HG03108 (cell line): Measurements from ENCODE around the gene SLC10A4.

Experiments used
- ATAC-seq: cut with Tn5 transposase; IDR thresholded peaks from one replicate; pipeline ENCODE4 v1.9.1; 2021; ENCODE audit warnings: moderate library complexity; ENCODE audit not compliant: unreplicated experiment

Gene SLC10A4

GRCh38 chr4:48484494-48485168, 1.5 kb downstream of the SLC10A4 start:
- no peak for ATAC-seq

DNA sequence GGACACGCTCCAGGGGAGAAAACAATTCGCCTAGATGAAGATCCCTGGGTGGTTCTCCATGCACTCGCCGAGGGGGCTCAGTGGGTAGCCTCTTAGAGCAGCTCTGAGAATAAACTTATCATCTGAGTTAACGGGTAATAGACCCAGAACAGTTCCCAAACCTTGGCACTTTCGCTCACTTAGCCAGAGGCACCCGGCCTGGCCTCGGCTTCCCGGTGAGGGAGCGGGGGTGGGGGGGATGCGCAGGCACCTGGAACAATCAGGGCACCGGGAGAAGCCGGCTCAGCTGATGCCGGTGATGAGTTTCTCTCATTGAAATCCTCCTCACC, 6.5 kb downstream of the SLC10A4 start:
- no peak for ATAC-seq

GRCh38 chr4:48490012-48490679, 7.0 kb downstream of the SLC10A4 start, which contains the start of gene ZAR1:
TSS of gene ZAR1 (plus strand) at chr4:48490252. CDS start at chr4:48490292, 40 bp downstream.
- no peak for ATAC-seq

- no peak for ATAC-seq
Measured at GRCh38 chr4:48490680-48491513, 7.8 kb downstream of the SLC10A4 start.

- ATAC-seq, result no peak
Measured at GRCh38 chr4:48491514-48492176, 8.5 kb downstream of the SLC10A4 start.

GRCh38 chr4:48493452-48494100, 10.4 kb downstream of the SLC10A4 start:
- no peak for ATAC-seq

DNA sequence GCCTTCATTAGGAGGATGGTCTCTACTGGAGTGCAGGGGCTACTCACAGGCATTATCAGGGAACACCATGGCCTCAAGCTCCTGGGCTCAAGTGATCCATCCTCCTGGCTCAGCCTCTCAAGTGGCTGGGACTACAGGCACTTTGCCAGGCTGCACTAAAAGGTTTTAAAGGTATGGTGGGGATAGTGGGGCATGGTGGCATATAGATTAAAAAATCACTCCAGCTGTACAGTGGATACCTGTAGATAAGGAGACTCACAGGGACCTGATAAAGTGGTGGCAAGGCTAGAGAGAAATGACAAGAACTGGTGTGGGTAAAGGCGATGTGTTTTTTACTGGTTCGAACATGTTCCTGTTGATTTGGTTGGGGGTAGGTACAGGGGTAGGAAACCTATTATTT, 12.8 kb downstream of the SLC10A4 start:
- no peak for ATAC-seq

DNA sequence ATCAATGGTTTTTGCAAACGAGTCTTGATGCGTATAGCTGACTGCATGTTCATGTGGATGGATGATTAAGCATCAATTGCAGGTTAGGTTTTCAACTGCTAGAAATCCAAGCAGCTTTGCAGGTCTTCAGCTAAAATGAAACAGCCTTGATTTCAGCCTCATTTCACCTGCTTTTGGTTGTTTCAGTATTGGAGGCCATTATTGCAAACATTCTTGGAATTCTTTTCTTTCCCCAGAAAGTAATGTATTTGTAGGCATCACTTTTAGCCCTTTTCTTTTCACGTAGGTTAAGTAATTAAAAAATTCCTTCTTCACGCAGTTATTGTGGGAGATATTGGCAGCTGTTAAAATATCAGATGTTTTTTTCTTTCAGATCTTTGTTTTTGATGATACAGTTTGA, 15.8 kb downstream of the SLC10A4 start:
- no peak for ATAC-seq

DNA sequence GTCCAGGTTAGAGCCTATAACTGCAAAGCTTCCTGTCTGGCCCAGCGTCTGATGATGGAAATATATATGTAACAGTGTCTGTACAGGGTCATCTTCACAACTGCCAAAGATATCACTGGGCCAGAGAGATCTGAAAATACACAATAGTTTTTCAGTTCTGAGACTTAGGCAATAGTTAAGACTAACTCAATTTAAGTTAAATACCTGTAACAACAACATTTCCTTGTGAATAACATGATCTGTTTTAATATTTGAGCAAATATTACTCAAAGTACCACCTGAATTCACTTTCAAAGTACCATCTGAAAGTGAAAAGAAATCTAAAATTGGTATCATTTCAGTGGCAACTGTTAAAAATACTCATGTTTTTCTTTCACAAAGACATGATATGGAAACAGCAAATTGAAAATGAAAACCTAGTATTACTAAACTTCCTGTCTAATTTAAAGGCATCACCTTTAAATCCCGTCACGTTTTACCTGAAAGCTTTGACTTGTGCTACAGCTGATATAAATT, 16.5 kb downstream of the SLC10A4 start:
- ATAC-seq, result peak; percentile 81

DNA sequence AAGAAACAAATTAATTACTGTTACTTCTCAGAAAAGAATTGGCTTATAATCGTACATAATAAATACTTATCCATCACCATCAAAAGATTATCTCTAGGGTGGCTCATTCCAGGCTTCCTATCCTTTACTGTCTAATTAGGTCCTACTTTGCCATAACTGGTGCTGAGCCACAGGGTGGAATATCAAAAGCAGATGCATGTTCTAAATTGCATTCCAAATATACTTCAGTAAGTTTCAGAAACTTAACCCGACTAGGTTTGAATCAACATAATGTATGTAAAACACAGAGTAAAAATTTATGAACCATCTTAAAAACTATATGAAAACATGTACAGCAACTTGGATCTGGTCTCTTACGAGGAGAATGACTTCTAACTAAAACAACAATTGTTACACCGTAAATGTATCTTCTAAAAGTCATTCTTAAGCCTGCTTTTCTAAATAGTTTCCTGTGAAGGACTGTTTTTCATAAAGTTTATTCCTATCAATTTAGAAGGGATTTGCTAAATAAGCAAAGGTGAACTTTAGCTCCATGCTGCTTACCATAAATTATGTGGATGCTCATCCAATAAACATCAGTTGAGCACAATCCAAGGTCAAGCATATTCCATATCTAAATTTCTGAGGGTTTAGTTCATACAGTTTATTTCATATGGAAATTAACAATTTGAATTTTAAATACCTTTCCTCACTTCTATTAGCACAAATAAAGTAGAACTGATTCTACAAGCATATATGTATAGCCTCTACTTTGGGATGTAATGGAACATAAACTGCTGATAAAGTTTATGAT, 20.3 kb downstream of the SLC10A4 start:
- no peak for ATAC-seq

- ATAC-seq, result no peak
Measured at GRCh38 chr4:48504026-48504330, 20.8 kb downstream of the SLC10A4 start.

GRCh38 chr4:48504352-48504751, 21.2 kb downstream of the SLC10A4 start:
- ATAC-seq, result no peak

DNA sequence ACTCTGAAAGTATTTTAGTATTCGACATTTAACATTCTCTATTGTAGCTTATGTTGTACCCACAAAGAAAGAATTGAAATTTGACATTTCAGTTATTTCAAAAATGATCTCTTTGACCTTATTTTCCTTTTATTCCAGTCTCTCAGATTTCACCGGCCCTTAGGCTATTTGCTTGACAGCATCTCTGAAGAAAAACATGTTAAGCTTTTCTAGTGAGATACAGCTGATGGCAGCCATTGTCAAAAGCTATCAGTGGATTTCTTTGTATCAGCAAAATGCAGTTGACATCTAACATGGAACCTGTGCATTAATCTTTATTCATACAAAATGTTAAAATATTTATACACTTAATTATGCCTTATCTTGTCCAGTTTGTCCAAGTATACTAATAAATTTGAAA, 23.6 kb downstream of the SLC10A4 start:
- no peak for ATAC-seq

- no peak for ATAC-seq
Measured at GRCh38 chr4:48509543-48509942, 26.4 kb downstream of the SLC10A4 start.

- ATAC-seq, result no peak
Measured at GRCh38 chr4:48518143-48518542, 35.0 kb downstream of the SLC10A4 start.

DNA sequence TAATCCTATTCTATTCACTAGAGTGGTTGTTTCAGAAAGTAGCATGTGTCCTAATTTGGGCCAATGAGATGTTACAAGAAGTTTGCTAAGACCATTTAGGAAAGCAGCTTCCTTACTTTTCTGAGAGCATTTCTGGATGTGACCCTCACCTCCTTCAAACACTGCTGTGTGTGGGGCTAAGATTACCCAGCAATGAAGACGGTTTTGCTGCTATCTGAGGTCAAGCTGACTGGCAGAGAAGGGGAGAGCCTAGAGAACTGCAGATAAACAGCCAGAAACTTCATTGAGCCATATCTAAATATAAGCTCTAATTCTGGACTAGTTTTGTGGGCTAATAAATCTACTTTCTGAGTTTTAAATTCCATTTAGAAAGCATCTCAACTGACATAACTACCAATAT, 43.3 kb downstream of the SLC10A4 start:
- no peak for ATAC-seq

GRCh38 chr4:48538358-48538757, 55.2 kb downstream of the SLC10A4 start:
- no peak for ATAC-seq
